Activated naive CD4-positive, alpha-beta T cell treated with anti-CD3 and anti-CD28 coated beads, Interleukin-2, amount 50 U/mL, for 16 hours (primary cell): ENCODE data around the gene ROS1.
"Not testable (repeated sequence)": the region's sequence is repeated elsewhere in the genome, so short reads cannot be mapped to it uniquely, and the experiment has no call there.

Source experiments
- DNase-seq: peaks from one replicate; pipeline ENCODE4 v3.0.0-alpha.2; 2020

The ROS1 gene

GRCh38 chr6:117265410-117266256 lies 160.1 kb downstream of the ROS1 start, which contains the start of gene VGLL2:
TSS of gene VGLL2 (plus strand) at chr6:117265558. CDS start at chr6:117265764, 206 bp downstream.
- DNase-seq = no peak

- no peak for DNase-seq
Observed at GRCh38 chr6:117264692-117265409, 160.9 kb downstream of the ROS1 start.

- no peak for DNase-seq
Observed at GRCh38 chr6:117264369-117264691, 161.4 kb downstream of the ROS1 start.

- no peak for DNase-seq
Observed at GRCh38 chr6:117263353-117263927, 162.3 kb downstream of the ROS1 start.

GRCh38 chr6:117262799-117263198 lies 162.9 kb downstream of the ROS1 start:
- no peak for DNase-seq

GRCh38 chr6:117253785-117254184 lies 172.0 kb downstream of the ROS1 start:
- no peak for DNase-seq

GRCh38 chr6:117244979-117245378 lies 180.8 kb downstream of the ROS1 start:
- DNase-seq = not testable (repeated sequence)

DNA sequence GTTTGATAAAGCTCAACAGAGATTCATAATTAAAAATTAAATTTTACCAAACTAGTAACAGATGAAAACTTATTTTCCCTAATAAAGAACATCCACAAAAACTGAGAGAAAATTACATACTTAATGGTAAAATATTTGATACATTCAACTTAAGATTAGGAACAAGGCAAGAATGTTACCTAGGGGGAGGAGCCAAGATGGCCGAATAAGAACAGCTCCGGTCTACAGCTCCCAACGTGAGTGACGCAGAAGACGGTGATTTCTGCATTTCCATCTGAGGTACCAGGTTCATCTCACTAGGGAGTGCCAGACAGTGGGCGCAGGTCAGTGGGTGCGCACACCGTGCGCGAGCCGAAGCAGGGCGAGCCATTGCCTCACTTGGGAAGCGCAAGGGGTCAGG lies 181.2 kb downstream of the ROS1 start:
- not testable (repeated sequence) for DNase-seq
